GM18498 (cell line): ENCODE measurements around the gene SBF2.
"Not testable (repeated sequence)": the region's sequence is repeated elsewhere in the genome, so short reads cannot be mapped to it uniquely, and the experiment has no call there.

ENCODE experiments used
- ATAC-seq: cut with Tn5 transposase; IDR thresholded peaks from one replicate; pipeline ENCODE4 v1.9.1; 2021; ENCODE audit warnings: mild to moderate bottlenecking, moderate library complexity; ENCODE audit not compliant: unreplicated experiment

The SBF2 gene

DNA sequence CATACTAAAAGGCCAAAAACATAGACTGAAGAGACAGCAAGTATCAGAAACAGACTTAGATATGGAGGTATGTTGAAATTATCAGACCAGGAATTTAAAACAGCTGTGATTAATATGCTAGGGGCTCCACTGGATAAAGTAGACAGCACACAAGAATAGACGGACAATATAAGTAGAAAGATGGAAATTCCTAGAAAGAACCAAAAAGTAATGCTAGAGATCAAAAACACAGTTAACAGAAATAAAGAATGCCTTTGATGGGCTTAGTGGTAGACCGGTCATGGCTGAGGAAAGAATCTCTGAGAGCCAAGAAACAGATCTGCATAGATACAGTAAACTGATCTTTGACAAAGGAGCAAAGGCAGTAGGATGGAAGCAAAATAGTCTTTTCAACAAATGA is 380.0 kb downstream of the SBF2 start:
- ATAC-seq, result no peak

- ATAC-seq, result no peak
Measured at GRCh38 chr11:9905960-9906791, 387.8 kb downstream of the SBF2 start.

DNA sequence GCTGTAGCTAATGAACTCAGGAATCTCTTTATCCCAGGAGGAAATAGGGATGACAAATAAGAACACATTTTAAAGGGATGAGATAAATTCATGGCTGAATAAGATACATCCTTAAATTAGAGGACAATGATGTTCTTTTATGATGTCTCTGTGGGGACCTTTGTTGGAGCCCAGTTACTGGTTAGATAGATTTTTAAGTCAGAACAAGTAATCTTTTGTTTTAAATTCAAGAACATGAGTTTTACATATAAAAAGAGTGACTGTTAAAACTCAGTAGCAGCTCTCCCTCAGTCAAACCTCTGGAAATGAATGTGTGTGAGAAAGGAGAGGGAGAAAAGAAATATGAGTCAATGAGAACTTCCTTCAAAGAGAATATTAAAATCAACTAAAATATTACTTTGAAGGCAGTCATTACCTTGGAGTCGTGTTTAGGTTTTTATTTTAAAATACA is 388.5 kb downstream of the SBF2 start:
- no peak for ATAC-seq

DNA sequence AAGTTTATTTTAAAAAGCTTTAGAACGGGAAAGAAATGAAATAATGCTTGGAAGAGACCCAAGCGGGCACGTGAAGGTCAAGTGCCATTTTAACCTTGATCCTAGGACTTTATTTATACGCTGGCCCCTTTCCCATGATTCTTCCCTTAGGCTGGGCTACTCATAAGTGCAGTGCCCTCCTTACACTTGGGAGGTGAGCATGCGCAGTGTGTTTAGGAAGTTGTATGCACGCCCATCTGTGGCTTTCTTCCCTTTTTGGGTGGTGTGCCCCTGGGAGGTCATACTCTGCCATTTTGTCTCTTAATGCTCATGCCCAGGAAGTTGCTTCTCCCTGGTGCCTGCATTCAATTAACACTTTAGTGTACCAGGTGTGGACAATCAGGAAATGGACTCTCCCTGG is 390.4 kb downstream of the SBF2 start:
- no peak for ATAC-seq

DNA sequence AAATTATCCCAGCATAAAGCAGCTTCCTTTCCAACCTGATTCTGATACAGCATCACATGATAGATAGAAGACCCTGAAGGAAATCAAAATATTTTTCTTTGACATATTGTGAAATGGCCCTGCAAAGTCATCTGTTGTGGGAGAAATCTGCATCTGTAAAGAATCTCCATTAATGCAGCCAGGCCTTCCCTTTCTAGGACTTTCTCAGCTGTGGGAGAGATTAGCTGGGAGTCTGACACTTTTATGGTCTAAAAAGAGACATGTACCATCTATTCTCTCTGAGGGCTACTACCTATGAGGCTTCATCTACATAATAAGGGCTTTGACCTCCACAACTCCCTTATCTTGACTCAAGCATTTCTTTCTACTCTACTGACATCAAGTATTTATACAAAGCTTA is 392.1 kb downstream of the SBF2 start:
- ATAC-seq, result no peak

DNA sequence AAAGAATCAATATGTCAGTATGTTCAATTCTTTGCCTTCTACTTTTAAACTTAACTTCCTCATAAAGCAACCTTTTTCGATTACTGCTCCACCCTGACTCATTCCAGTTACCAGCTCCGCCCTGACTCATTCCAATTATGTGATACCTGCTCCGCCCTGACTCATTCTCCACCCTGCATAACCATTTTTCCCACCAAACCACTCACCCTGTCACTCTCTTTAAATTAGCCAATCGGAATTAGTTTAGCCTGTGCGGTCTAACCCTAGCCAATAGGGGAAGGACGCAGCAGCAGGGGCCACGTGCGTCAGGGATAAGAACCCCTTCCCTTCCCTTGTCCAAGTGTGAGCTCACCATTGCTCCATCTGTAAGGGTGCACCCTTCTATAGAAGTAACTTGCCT is 393.8 kb downstream of the SBF2 start:
- not testable (repeated sequence) for ATAC-seq

- no peak for ATAC-seq
Measured at GRCh38 chr11:9899676-9900075, 394.3 kb downstream of the SBF2 start.

GRCh38 chr11:9896902-9897301 is 397.1 kb downstream of the SBF2 start:
- ATAC-seq, result no peak

GRCh38 chr11:9895006-9895405 is 399.0 kb downstream of the SBF2 start:
- no peak for ATAC-seq

GRCh38 chr11:9893474-9893873 is 400.5 kb downstream of the SBF2 start:
- no peak for ATAC-seq

GRCh38 chr11:9888938-9889337 is 405.1 kb downstream of the SBF2 start:
- ATAC-seq, result no peak

GRCh38 chr11:9887472-9887871 is 406.5 kb downstream of the SBF2 start:
- ATAC-seq, result no peak

- no peak for ATAC-seq
Measured at GRCh38 chr11:9886595-9886994, 407.4 kb downstream of the SBF2 start.

DNA sequence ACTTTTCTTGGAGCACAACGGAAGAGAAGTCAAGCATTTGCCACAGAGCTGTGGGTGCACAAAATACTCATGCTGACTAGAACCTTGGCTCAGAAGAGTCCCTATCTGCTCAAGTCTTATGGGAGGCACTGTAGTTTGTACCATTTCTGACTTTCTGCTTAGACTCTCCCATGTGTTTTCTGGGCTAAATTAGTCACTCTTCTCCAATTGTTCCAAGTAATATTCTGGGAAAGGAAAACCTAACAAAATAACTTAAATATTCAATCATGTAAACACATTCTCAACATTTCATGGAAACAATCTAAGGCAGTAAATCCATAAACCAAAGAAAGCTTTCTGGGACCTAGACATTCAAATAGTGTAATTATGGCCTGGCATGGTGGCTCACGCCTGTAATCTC is 409.4 kb downstream of the SBF2 start:
- no peak for ATAC-seq

DNA sequence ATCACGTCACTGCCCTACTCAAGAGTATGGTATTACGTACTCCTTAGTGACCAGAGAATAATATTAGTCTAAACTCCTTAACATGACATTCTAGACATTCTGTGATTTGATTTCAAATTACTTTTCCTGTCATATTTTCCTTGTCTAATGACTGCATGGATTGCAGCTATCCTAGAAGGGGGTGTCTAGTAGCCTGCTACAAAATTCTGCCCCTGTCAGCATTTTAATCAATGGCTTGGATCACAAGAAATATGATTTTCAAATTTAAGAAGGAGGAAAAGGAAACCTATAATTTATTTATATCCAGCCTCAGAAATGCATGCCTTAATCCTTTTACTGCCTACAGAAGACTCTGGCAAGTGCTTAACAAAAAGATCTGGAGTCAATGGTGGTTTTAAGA is 413.4 kb downstream of the SBF2 start:
- ATAC-seq, result no peak

GRCh38 chr11:9878936-9879335 is 415.1 kb downstream of the SBF2 start:
- no peak for ATAC-seq

- ATAC-seq, result no peak
Measured at GRCh38 chr11:9876331-9876730, 417.7 kb downstream of the SBF2 start.

GRCh38 chr11:9875862-9876261 is 418.2 kb downstream of the SBF2 start:
- ATAC-seq, result no peak

DNA sequence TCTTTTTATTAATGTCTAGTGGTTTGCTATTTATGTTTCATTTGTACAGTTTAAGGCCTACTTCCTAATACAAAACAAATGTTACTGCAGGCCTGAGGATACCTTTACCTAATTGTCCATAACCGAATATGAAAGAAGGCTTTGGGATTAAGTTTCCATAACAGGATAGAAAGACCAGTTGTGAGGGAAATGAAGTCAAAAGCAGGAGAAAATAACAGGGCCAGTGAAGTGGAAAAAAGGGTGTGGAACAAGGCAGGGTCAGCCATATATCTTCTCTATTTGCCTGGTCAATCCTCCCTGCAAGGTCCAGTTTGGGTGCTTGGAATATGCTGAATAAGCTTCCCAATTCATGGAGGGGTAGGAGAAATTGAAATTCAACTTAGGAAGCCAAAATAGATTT is 418.6 kb downstream of the SBF2 start:
- ATAC-seq, result no peak

GRCh38 chr11:9874466-9874865 is 419.6 kb downstream of the SBF2 start:
- no peak for ATAC-seq

DNA sequence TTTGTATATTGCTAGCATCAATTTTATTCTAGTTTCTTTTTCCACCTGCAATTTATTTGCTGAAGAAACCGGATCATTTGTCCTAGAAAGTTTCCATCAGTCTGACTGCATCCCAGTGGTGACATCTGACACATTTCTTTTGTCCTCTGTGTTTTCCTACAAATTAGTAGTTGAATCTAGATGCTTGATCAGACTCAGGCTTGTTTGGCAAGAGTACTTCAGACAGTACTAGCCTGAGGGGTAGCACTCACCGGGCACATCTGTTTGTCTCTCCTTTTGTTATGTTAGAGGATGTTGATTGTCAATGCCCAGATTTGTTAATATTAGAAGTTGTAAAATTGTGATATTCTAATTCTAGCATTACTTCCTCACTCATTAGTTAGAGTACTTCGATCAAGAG is 425.4 kb downstream of the SBF2 start:
- ATAC-seq, result no peak

DNA sequence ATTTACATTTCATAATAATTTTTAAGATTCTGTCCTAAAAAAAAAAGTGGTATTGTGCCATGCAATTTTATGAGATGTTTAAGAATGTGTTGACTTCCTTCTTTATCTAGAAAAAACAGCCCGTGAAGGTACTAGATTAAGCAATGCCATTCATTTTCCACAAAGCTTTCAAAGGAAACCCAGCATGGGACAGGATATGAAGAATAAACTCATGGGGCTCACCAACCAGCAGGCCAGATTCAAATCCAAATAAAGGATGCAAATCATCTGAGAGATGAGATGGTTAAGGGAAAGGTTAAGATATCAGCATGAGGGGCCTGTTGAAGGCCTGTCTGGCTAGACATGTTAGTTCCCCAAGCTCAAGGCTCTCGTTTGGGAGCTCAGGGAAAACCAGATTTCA is 431.0 kb downstream of the SBF2 start:
- no peak for ATAC-seq
